ENCODE data around the gene PPP2R5E.

DNA sequence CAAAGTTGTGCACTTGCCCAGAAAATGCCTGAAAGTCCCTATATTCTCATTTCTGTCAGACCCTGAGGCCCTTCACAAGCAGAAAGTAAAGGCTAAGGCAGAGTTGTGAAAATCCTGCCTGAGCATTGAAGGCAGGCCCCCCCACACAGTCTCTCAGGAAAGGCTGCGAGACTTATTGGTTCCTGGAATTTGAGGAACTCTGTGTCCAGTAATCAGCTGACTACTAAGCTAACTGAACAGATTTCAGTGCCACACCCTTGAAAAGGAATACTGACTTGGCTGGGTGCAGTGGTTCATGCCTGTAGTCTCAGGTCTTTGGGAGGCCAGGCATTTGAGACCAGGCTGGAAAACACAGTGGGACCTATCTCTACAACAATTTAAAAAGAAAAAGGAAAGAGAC lies 21.1 kb upstream of the PPP2R5E start:
- TF ChIP-seq, protein P1, sequence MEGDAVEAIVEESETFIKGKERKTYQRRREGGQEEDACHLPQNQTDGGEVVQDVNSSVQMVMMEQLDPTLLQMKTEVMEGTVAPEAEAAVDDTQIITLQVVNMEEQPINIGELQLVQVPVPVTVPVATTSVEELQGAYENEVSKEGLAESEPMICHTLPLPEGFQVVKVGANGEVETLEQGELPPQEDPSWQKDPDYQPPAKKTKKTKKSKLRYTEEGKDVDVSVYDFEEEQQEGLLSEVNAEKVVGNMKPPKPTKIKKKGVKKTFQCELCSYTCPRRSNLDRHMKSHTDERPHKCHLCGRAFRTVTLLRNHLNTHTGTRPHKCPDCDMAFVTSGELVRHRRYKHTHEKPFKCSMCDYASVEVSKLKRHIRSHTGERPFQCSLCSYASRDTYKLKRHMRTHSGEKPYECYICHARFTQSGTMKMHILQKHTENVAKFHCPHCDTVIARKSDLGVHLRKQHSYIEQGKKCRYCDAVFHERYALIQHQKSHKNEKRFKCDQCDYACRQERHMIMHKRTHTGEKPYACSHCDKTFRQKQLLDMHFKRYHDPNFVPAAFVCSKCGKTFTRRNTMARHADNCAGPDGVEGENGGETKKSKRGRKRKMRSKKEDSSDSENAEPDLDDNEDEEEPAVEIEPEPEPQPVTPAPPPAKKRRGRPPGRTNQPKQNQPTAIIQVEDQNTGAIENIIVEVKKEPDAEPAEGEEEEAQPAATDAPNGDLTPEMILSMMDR (IDR thresholded peaks at IDR 0.05) = no peak
- no peak for TF ChIP-seq POLR2AphosphoS5 (IDR thresholded peaks at IDR 0.05)

Measured in breast epithelium (tissue), 3 donors.